Fibroblast of skin of right quadriceps (primary cell): Measurements from ENCODE around the gene OPRPN.

Experiments used
- DNase-seq: peaks from one replicate; pipeline ENCODE4 v3.0.0-alpha.2; 2013

Gene OPRPN, protein sequence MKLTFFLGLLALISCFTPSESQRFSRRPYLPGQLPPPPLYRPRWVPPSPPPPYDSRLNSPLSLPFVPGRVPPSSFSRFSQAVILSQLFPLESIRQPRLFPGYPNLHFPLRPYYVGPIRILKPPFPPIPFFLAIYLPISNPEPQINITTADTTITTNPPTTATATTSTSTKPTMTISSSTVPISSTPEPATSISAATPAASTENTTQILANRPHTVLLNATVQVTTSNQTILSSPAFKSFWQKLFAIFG

DNA sequence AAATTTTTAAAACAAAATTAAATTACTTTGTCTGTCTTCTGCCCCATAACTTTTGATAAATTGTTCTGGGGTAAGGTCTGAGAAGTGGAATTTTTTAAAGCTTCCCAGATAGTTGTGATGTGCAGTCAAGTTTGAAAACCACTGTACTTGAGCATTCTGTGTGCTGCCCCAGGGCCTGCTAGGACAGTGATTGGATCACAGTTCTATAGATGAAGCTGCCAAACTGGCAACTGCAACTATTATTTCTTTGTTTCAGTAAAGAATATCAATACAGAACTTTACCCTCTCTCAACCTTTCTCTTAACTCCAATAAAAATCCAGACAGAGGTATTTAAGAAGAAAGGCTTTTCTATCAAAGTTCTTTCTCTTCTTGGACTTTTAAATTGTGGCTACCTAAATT lies at the start of gene OPRPN:
Gene OPRPN (plus strand): TSS at position 361 of the 400 bp plus-strand sequence. CDS start 1,346 bp downstream, outside the sequence.
- no peak for DNase-seq

DNA sequence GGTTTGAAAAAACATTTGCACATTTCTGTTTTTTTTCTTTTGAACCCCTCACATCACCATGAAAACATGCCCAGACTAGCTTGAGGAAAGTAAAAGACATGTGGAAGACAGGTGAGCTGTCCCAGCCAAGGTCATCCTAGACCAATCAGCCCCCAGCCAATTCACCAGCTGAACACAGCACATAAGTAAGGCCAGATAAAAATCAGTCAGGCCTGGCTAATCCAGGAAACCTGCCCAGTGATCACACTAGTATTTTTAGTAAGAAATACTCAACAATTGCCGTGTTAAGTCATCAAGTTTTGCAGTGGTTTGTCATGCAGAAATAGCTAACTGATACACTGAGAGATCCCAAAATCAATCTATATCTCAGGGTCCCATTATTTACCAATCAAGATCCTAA lies 41.6 kb upstream of the OPRPN start:
- no peak for DNase-seq

DNA sequence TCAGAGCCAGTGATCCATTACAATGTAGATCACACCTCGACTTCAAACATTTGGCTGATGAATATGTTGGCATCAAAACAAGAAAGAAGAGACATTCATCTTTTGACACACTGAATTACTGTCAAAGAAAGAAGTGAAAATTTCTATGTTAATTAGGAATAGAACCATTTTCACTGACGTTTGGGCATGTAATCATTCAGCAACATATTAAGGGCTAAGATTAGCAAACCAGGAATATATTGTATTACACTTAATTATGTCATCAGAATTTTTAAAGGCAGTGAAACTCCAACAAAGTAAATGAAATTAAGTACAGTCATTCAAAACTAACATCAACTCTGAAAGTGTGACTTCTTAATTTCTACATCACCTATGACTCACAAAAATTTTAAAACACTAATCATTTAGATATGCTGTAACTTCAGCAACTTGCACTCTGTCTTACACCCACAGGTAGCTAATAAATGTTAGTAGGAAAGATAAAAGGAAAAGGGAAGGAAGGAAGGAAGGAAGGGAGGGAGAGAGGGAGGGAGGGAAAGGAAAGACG lies 38.6 kb upstream of the OPRPN start:
- DNase-seq, result no peak

DNA sequence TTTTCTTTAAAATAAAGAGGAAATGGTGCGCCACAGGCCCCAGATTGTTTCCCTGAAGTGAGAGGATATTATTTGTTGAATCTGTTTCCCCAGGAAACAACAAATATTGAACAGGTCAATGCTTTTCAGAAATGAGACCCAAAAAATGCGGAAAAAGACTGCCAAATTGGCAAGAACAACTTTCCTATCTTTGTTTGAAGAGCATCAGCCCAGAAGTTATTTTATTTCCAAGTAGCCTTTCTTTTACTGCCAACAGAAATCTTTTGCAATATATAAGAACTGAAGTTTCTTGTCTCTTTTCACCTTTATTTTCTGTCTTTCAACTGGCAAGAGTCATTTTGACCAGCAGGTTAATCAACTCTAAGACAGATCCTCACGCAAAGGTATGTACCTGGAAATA lies 37.3 kb upstream of the OPRPN start, which contains the start of gene SMR3A:
Gene SMR3A (plus strand): TSS at position 301 of the 400 bp plus-strand sequence. CDS start 1,356 bp downstream, outside the sequence.
- DNase-seq, result no peak

DNA sequence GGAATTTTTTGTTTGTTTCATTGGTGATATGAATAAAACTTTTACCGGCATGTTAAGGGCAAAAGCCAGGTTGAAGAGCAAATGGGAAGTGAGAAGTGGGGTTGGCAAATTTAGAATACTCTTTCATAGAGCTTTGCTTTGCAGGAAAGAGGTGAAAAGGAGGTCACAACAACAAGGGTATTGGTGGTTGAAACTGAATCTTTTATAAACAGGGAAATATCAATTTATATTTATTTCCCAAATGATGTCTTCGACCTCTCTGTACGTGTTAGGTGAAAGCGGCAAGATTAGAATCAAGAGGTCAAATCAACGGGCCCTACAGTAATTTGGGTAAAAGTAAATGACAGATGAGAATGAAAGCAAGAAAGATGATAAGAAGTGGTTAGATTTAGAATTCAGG lies 33.7 kb upstream of the OPRPN start:
- no peak for DNase-seq

DNA sequence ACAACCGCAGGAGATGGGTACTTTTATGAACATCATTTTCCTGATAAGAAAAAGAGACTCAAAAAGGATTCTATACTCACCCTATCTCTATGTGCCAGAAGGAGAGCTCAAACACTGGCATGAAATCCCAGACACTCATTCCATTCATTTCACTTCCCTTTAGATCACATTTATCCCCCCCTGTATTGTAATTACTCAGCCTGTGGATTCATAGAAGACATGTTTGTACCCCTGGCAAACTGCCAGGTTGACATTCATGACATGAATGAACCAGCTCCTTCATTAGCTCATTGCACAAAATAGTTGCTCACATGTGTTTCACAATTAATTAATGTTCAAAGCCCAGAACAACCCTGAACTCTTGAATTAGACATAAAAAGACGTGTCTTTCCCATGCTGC lies 32.3 kb upstream of the OPRPN start:
- peak; percentile 5 for DNase-seq

DNA sequence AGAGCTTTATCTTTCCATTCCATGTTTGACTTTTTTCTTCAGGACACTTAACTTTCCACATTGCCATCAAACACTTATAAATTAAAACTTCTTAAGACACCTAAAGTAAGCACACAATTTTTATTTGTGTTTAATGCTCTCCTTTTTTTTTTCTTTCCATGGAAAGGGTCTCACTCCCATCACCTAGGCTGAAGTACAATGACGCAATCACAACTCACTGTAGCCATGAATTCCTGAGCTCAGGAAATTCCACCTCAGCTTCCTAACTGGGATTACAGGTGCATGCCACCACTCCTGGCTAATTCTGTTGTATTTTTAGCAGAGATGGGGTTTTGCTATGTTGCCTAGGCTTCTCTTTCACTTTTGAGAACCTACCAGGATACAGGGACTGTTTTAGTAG lies 29.9 kb upstream of the OPRPN start:
- DNase-seq, result no peak

DNA sequence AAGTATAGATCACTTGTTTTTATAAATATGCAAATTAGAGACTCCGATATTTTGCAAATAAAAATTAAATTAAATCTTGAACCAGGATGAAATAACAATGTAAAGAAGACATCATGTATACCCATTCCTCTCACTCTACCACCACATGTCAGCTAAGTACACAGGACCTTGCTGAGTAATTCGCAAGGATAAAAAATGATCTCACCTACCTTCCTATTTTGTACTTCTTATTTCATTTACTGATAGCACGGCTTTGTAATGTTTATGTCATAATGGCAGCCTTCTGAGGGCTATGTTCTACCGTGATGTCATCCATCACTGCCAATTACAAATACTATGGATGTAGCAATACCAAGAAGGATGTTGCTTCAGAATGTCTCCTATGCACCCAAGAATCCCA lies 25.8 kb upstream of the OPRPN start:
- no peak for DNase-seq

DNA sequence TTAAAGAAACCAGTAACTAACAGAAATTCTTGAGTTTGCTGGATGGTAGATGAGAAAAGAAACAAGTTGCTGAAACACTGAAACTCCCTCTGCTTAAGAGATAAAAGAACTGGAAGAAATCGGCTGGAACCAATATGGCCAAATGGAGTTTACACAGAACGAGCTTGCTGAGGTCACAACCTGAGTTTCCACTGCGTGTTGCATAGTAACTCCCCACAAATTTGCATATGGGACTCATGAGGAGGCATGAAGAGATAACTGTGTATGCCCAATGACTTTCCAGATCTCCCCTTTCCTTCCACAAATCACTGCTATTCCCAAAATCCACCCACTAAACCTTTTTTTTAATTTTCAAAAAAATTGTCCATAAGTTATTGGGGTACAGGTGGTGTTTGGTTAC lies 25.0 kb upstream of the OPRPN start:
- DNase-seq, result no peak

DNA sequence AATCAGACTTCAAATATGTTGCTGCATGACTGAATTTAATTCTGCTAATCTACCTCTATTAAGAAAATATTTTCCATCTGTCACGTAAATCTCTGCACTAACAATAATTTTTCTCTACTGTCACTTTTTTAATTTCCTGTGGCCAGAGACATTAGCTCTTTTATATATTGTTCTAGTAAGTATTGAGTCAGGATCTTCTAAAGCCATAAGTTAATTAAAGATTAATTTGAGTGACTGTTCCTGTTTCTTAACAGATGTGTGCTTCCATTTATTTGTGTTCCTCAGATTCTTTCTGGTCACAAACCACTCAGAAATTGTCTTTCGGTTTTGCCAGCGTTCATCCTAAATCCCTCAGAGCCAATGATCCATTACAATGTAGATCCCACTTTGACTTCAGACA lies 17.2 kb upstream of the OPRPN start:
- no peak for DNase-seq

DNA sequence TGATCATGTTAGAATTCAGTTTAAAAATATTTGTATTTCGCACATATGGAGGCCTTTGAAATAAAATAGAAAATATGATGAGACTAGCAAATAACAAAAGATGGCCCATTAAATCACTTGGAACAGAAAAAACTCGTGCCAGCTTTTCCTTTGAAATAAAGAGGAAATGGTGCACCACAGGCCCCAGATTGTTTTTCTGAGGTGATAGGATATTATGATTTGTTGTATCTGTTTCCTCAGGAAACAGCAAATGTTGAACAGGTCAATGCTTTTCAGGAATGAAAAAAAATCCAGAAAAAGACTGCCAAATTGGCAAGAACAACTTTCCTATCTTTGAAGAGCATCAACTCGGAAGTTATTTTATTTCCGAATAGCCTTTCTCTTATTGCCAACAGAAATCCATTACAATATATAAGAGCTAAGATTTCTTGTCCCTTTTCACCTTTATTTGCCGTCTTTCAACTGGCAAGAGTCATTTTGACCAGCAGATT lies 15.0 kb upstream of the OPRPN start, which contains the start of gene SMR3B:
Gene SMR3B (plus strand): TSS at position 441 of the 491 bp plus-strand sequence. CDS start 1,380 bp downstream, outside the sequence.
- no peak for DNase-seq

DNA sequence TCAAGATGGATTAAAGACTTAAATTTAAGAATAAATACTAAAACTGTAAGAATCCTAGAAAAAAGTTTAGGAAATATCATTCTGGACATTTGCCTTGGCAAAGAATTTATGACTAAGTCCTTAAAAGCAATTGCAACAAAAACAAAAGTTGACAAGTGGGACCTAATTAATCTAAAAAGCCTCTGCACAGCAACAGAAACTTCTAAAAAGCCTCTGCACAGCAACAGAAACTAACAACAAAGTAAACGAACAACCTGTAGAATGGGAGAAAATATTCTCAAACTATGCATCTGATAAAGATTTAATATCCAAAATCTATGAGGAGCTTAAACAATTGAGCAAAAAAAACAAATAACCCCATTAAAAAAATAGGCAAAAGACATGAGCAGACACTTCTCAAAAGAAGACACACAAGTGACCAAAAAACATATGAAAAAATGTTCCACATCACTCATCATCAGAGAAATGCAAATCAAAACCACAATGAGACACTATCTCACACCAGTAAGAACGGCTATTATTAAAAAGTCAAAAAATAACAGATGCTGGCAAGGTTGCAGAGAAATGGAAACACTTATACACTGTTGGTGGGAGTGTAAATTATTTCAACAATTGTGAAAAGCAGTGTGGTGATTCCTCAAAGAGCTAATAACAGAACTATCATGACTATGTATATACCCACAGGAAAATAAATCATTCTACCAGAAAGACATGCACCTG lies 5.5 kb upstream of the OPRPN start:
- DNase-seq, result no peak

DNA sequence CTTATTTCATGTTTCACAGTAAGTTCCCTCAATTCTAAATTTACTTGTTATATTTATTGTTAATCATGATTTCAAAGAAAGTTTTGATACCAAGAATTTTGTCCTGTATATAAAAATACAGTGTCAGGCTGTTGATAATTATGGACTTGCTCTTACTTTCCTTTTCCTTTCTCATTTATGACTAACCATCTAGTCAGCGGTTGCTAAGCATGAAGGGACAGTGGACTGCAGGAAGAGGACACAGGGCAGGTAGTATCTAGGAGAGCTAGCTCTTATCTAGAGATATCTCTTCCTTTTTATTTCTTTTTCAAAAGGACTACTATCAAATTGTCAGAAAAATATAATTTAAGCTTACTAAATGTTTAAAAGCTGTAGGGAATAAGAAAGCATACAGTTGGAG lies 1.6 kb downstream of the OPRPN start:
- DNase-seq, result no peak

DNA sequence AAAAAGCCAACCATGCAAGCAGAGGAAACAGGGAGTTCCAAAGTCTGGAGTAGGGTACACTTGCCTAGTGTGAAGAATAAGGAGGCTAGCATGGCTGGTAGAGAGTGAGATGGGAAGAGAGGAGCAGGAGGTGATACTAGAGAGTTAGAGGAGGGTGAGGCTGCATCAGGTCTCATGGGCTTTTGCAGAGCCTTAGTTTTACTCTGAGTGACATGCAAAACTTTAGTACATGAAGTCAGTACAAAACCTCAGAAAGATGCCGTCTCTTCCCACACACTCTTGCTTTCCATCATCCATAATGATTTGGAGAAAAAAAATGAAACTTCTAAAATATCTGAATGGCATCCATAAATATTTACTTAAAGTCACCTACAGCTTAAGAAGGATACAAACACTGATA lies 5.0 kb downstream of the OPRPN start:
- DNase-seq, result no peak

DNA sequence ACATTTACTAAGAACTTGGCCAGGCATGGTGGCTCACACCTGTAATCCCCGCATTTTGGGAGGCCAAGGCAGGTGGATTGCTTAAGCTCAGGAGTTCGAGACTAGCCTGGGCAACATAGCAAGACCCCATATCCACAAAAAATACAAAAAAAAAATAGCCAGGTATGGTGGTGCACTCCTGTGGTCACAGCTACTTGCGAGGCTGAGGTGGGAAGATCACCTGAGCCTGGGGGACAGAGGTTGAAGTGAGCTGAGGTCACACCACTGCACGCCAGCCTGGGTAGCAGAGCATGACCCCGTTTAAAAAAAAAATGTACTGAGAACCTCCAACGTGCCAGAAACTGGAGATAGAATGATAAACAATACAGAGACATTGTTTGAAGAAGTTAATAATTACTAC lies 8.0 kb downstream of the OPRPN start:
- no peak for DNase-seq

DNA sequence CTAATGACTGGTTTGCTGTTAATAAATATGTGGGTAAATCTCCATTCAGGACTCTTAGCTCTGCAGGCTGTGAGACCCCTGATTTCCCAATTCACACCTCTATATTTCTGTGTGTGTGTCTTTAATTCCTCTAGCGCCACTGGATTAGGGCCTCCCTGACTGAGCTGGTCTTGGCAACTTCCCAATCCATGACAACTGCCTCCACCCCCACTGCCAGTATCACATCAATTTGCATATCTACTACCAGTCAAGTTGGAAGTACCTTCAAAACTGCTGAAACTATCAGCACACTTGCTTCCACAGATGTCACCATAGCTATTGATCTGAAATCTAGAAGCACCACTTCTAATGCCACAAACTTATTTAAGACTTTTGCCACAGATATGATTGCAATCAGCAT lies 27.6 kb downstream of the OPRPN start:
- DNase-seq, result no peak

DNA sequence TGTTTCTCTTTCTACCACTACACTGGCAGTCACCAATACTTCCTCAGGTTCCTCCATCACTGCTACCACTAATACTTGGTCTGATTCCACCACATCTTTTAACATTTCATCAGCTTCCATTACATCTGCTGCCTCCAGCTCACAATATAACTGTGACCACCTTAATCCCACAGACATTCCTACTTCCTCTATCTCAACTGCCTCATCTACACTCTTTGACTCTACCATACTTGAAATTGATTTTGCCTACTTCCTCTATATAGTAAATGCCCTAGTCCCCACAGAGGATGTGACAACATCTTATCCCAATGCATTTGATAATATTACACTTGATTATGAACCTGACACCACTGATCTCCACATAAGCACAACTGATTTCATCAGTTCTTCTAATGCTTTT lies 29.0 kb downstream of the OPRPN start:
- no peak for DNase-seq

DNA sequence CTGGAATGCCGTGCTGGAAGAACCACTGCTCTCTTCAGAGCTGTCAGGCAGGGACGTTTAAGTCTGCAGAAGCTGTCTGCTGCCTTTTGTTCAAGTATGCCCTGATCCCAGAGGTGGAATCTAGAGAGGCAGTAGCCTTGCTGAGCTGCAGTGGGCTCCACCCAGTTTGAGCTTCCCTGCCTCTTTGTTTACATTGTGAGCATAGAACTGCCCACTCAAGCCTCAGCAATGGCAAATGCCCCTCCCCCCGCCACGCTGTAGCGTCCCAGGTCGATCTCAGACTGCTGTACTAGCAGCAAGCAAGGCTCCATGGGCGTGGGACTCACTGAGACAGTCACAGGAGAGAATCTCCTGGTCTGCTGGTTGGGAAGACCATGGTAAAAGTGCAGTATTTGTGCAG lies 39.5 kb downstream of the OPRPN start:
- no peak for DNase-seq

DNA sequence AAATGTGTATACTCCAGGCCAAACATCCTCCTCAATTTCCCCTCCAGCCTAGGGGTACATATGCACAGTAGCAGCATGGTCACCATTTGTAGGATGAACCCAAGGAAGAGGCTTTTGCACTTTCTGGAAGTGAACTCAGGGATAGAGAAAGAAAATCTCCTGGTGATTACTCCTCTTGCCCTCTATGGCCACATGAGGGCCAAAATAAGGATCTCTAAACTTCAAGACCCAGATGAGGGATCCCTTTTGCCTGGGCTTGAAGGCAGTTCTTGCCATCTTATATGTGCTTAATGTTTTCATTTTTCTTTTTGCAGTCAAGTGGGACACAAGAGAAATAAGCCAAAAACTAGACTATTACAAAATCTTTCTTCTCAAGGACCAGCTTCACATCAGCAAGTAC lies 44.7 kb downstream of the OPRPN start:
- DNase-seq, result no peak

DNA sequence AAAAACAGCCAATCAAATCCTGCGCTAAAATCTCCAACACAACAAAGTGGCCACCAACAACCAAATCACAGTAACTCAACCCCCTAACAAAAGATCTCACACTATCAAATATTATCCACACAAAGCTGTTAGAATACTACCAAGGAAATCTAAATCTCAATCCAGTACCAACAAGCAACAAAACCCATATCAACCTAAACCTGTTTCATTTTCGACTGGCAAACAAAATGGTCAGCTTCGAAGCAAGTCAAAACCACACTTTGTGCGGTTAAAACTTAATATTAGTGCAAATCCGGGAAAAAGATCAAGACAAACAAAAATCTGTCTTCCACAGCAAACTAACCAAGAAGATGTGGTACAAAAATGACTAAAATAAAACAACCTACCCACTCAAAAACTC lies 45.6 kb downstream of the OPRPN start:
- no peak for DNase-seq

DNA sequence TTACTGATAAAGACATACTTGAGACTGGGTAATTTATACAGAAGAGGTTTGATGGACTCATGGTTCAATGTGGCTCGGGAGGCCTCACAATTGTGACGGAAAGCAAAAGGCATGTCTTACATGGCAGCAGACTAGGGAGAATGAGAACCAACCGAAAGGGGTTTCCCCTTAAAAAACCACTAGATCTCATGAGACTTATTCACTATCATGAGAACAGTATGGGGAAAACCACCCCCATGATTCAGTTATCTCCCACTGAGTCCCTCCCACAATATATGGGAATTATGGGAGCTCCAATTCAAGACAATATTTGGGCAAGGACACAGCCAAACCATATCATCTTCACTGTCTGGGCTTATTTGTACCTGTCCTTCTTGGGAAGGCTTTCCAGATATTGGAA lies 51.5 kb downstream of the OPRPN start:
- DNase-seq, result no peak

DNA sequence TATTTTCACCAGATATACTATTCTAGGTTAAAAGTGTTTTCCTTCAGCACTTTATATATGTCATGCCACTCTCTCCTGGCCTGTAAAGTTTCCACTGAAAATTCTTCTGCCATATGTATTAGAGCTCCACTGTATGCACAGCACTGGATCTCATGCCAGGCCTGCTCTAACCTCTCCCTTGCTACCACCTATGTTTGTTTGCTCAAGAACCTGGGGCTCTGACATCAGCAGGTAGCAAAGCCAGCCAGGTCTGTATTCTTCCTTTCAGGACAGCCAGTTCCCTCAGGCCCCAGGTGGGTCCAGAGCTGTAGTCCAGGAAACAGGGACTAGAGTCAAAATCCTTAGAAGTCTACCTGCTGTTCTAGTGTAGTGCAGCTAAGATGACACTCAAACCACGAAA lies 55.2 kb downstream of the OPRPN start:
- no peak for DNase-seq
